D721Med (cell line): ENCODE measurements around the gene TRIM3.

Experiments
- DNase-seq: peaks from one replicate; pipeline ENCODE4 v3.0.0; 2011; ENCODE audit warnings: low spot score; ENCODE audit not compliant: insufficient read length
- FAIRE-seq: peaks from 2 replicates; lab custom pipeline; 2011; peaks lifted over from hg19 to GRCh38; lab: Jason Lieb, UNC
- CTCF ChIP-seq: IDR thresholded peaks from 2 replicates; pipeline ENCODE4 v1.5.1; 2012; ENCODE audit warnings: mild to moderate bottlenecking, control low read depth; ENCODE audit not compliant: insufficient read depth; ENCODE audit errors: missing control alignments

The TRIM3 gene

GRCh38 chr11:6468712-6469495 is 4.8 kb downstream of the TRIM3 start:
- TF ChIP-seq CTCF, result no peak
- no peak for DNase-seq
- no peak for FAIRE-seq

GRCh38 chr11:6459099-6459450 is 14.7 kb downstream of the TRIM3 start:
- DNase-seq, result no peak
- TF ChIP-seq CTCF, result no peak
- no peak for FAIRE-seq

GRCh38 chr11:6458352-6459098 is 15.2 kb downstream of the TRIM3 start:
- no peak for TF ChIP-seq CTCF
- DNase-seq (no peak), FAIRE-seq (no peak)

GRCh38 chr11:6457581-6458320 is 16.0 kb downstream of the TRIM3 start:
- TF ChIP-seq CTCF, result no peak
- DNase-seq, result no peak
- FAIRE-seq, result no peak

GRCh38 chr11:6456361-6457073 is 17.2 kb downstream of the TRIM3 start:
- no peak for TF ChIP-seq CTCF
- no peak for DNase-seq
- no peak for FAIRE-seq

- no peak for TF ChIP-seq CTCF
- DNase-seq (no peak), FAIRE-seq (no peak)
Observed at GRCh38 chr11:6455070-6455469, 18.7 kb downstream of the TRIM3 start.
